Endothelial cell (in vitro differentiated cells): ENCODE measurements around the gene CSNK1G1. TPM values are rescaled to one million over a fixed set of nuclear protein-coding genes. Genes with fewer than 3 reads are reported as not detected.

Experiments used
- DNase-seq: peaks from one replicate; pipeline ENCODE4 v3.0.0; 2021; ENCODE audit warnings: low spot score
- H3K27ac Mint-ChIP-seq: one replicate; pipeline ENCODE4 v1.8.0; 2021; ENCODE audit warnings: mixed read lengths, inconsistent platforms; ENCODE audit not compliant: unreplicated experiment
- H3K27me3 Mint-ChIP-seq: one replicate; pipeline ENCODE4 v1.8.0; 2021; ENCODE audit warnings: mild to moderate bottlenecking, moderate library complexity, mixed read lengths, inconsistent platforms; ENCODE audit not compliant: unreplicated experiment
- H3K36me3 Mint-ChIP-seq: one replicate; pipeline ENCODE4 v1.8.0; 2021; ENCODE audit warnings: mild to moderate bottlenecking, low read depth, mixed read lengths, inconsistent platforms; ENCODE audit not compliant: unreplicated experiment
- H3K4me1 Mint-ChIP-seq: one replicate; pipeline ENCODE4 v1.8.0; 2021; ENCODE audit warnings: mild to moderate bottlenecking, mixed read lengths, inconsistent platforms; ENCODE audit not compliant: unreplicated experiment
- H3K4me3 Mint-ChIP-seq: one replicate; pipeline ENCODE4 v1.8.0; 2021; ENCODE audit warnings: mild to moderate bottlenecking, mixed read lengths, inconsistent platforms; ENCODE audit not compliant: unreplicated experiment
- H3K9me3 Mint-ChIP-seq: one replicate; pipeline ENCODE4 v1.8.0; 2021; ENCODE audit warnings: mixed read lengths, inconsistent platforms; ENCODE audit not compliant: unreplicated experiment
- CTCF ChIP-seq: fragments of 200-600 bp; sonication (generic); IDR thresholded peaks from one replicate; pipeline ENCODE4 v1.5.0; 2021; ENCODE audit warnings: antibody characterized with exemption; ENCODE audit not compliant: unreplicated experiment
- total RNA-seq: library from RNA; stranded (reverse); fragmentation: NEBNext Ultra II Directional; extraction: Animal tissue kit (Norgen Biotek cat#: 25700); gene quantifications from one replicate; pipeline ENCODE4 v1.2.1, GENCODE V29; 2021; ENCODE audit not compliant: unreplicated experiment

Gene CSNK1G1
- total RNA-seq, 1 donor from 2014 or later, result 22.9 TPM

GRCh38 chr15:64144565-64145281 lies 211.2 kb downstream of the CSNK1G1 start:
- no peak for DNase-seq
- Mint-ChIP-seq H3K27ac (no peak overlapping the region), H3K4me3 (no peak overlapping the region), H3K36me3 (peaks cover 22% of the 10 kb centered on the region), H3K4me1 (peaks cover 26% of the 10 kb centered on the region), H3K9me3 (no peaks in the 10 kb centered on the region), H3K27me3 (peaks cover 2% of the 10 kb centered on the region)
- TF ChIP-seq CTCF, result no peak

GRCh38 chr15:64144192-64144564 lies 211.8 kb downstream of the CSNK1G1 start:
- Mint-ChIP-seq H3K4me3 (no peak overlapping the region), H3K27me3 (no peaks in the 10 kb centered on the region), H3K36me3 (peaks cover 22% of the 10 kb centered on the region), H3K27ac (no peak overlapping the region), H3K4me1 (peaks cover 24% of the 10 kb centered on the region), H3K9me3 (no peaks in the 10 kb centered on the region)
- DNase-seq, result no peak
- no peak for TF ChIP-seq CTCF

- peaks cover 24% of the 10 kb centered on the region for H3K36me3 Mint-ChIP-seq
- no peak overlapping the region for H3K27ac Mint-ChIP-seq
- no peak for DNase-seq
Observed at GRCh38 chr15:64143276-64143675, 212.7 kb downstream of the CSNK1G1 start.

GRCh38 chr15:64141798-64142512 lies 214.0 kb downstream of the CSNK1G1 start:
- Mint-ChIP-seq H3K27me3 (no peaks in the 10 kb centered on the region), H3K36me3 (peaks cover 34% of the 10 kb centered on the region), H3K4me1 (peaks cover 24% of the 10 kb centered on the region), H3K27ac (peak overlapping the region; percentile 95), H3K4me3 (peak overlapping the region; percentile 3), H3K9me3 (no peaks in the 10 kb centered on the region)
- no peak for DNase-seq
- no peak for TF ChIP-seq CTCF

More at GRCh38 chr15:64143276-64143675, 212.7 kb downstream of the CSNK1G1 start:
- TF ChIP-seq CTCF, result no peak
- H3K4me3 Mint-ChIP-seq, result no peak overlapping the region
- H3K27me3 Mint-ChIP-seq, result no peaks in the 10 kb centered on the region
- no peaks in the 10 kb centered on the region for H3K9me3 Mint-ChIP-seq
- peaks cover 24% of the 10 kb centered on the region for H3K4me1 Mint-ChIP-seq

GRCh38 chr15:64138331-64138941 lies 217.5 kb downstream of the CSNK1G1 start:
- DNase-seq, result no peak
- Mint-ChIP-seq H3K36me3 (peaks cover 48% of the 10 kb centered on the region), H3K4me3 (no peak overlapping the region), H3K27ac (no peak overlapping the region), H3K4me1 (peaks cover 24% of the 10 kb centered on the region), H3K27me3 (peaks cover 3% of the 10 kb centered on the region), H3K9me3 (no peaks in the 10 kb centered on the region)
- no peak for TF ChIP-seq CTCF
